ENCODE data around the gene MMP3. TPM values are rescaled to one million over a fixed set of nuclear protein-coding genes. Genes with fewer than 3 reads are reported as not detected.

Gene MMP3
- total RNA-seq (2011; cell fraction: chromatin; rRNA removed; ENCODE audit: low replicate concordance): not detected in 2 replicates
- total RNA-seq (2011; cell fraction: nucleolus; rRNA removed): not detected in 2 replicates
- not detected in 2 replicates for total RNA-seq (2011; cell fraction: nucleoplasm; rRNA removed)
- total RNA-seq (2014; rRNA removed) (not detected in 2 replicates), total RNA-seq (2014; rRNA removed; fragmentation: Illumina TruSeq; extraction: Trizol) (not detected in 2 replicates), total RNA-seq (2015; rRNA removed; fragmentation: Illumina TruSeq; extraction: Trizol) (not detected in 2 replicates), total RNA-seq (2021) (not detected in 2 replicates), polyA plus RNA-seq (2011; rRNA removed) (not detected in 2 replicates), polyA plus RNA-seq (2014; fragmentation: Illumina TruSeq; extraction: Trizol) (not detected in 2 replicates), polyA plus RNA-seq (2014; fragmentation: Nextera tagmentation; extraction: Ambion mirVana) (not detected), polyA plus RNA-seq (2014; rRNA removed) (not detected in 2 replicates), polyA minus RNA-seq (2011; rRNA and poly(A)+ RNA removed) (not detected in 2 replicates), Bru-seq, nascent RNA (not detected), BruChase-seq, experiment 1, labeled RNA remaining after a 2-hour chase (not detected), BruChase-seq, experiment 2, labeled RNA remaining after a 6-hour chase (not detected)
- not detected in 2 replicates for polyA plus RNA-seq (2011; cell fraction: cytosol; rRNA removed)
- polyA plus RNA-seq (2011; cell fraction: nucleus; rRNA removed): not detected in 2 replicates
- not detected in 2 replicates for polyA plus RNA-seq (2012)
- not detected in 2 replicates for polyA minus RNA-seq (2011; cell fraction: cytosol; rRNA and poly(A)+ RNA removed)
- polyA minus RNA-seq (2011; cell fraction: nucleus; rRNA and poly(A)+ RNA removed): not detected in 2 replicates
- long read RNA-seq, experiment 1: 0 reads
- long read RNA-seq, experiment 2: 0 reads
- long read RNA-seq, experiment 3: 0 reads

GRCh38 chr11:102843489-102843888 is at the start of gene MMP3:
TSS of gene MMP3 (minus strand) at chr11:102843609. CDS start at chr11:102843546, 63 bp downstream.
- TF ChIP-seq SOX6 (IDR thresholded peaks at IDR 0.05): no peak
- WGBS (ENCODE audit: insufficient coverage, low coverage, missing lambda C conversion rate): 0% methylated on average over 4 of the region's 4 CpGs
- Histone ChIP-seq H3K9me1 (ENCODE audit: control insufficient read depth, insufficient read depth, low read length) (no peaks in the 10 kb centered on the region), H3K4me1 (replicated peaks in 1 of 2; ENCODE audit: control insufficient read depth in 2 of 2, insufficient read depth in 2 of 2, low read length in 2 of 2) (no peaks in the 10 kb centered on the region), H3K36me3 (ENCODE audit: control insufficient read depth, insufficient read depth, low read length) (no peaks in the 10 kb centered on the region), H3K4me3 (no peak within 1 kb of the TSS), H3K4me2 (ENCODE audit: insufficient read depth, low read length) (no peak within 1 kb of the TSS), H4K20me1 (replicated peaks; ENCODE audit: control insufficient read depth, insufficient read depth, low read length) (no peaks in the 10 kb centered on the region), H3K9me3 (replicated peaks; ENCODE audit: control insufficient read depth, insufficient read depth, low read depth, low read length) (no peaks in the 10 kb centered on the region), H3K79me2 (ENCODE audit: control insufficient read depth, insufficient read depth, low read length) (no peaks in the 10 kb centered on the region), H2AFZ (ENCODE audit: low read depth, low read length) (no peak within 1 kb of the TSS), H3K27ac (ENCODE audit: extremely low read depth, low read depth, low read length) (no peak within 1 kb of the TSS), H3K9ac (ENCODE audit: insufficient read depth in 1 of 2, low read depth in 2 of 2, low read length in 2 of 2) (no peak within 1 kb of the TSS), H3K27me3 (ENCODE audit: control insufficient read depth in 2 of 2, insufficient read depth in 2 of 2, low read length in 2 of 2) (no peaks in the 10 kb centered on the region)
- DNase-seq (ENCODE audit: extremely low read depth in 1 of 4, low spot score in 3 of 4) (no peak), ATAC-seq (no peak), FAIRE-seq (no peak)
- no TSS peak for BruUV-seq (replicated peaks)
- in situ Hi-C loops (cut with MboI): no loop called here
- POLR2A ChIA-PET: no interaction called here
- CTCF ChIA-PET (ENCODE audit: low intra/inter-chr PET ratio): no interaction called here
- intact Hi-C loops (cut with micrococcal nuclease): no loop called here

DNA sequence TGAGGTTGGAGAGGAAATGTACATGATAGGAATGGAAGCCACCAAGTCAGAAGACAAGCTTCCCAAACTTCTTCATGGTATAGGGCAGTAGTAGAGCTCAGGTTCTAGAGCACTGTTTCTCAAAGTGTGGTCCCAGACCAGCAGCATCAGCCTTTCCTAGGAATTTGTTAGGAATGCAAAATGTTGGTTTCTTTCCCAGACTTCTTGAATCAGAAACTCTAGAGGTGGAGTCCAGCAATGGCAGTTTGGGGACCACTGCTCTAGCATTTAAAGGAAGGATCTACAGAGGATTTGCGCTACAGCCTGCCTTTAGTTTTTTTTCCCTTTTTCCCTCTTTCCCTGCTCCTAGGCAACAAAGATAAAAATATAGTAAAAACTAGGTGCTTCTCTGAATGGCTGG is 48.3 kb upstream of the MMP3 start:
- H3K4me3 ChIP-seq: no peak overlapping the region
- H3K4me2 ChIP-seq (ENCODE audit: insufficient read depth, low read length): no peak overlapping the region
- no peak for DNase-seq (ENCODE audit: extremely low read depth in 1 of 4, low spot score in 3 of 4)
- WGBS (ENCODE audit: insufficient coverage, low coverage, missing lambda C conversion rate): 0% methylated on average over 1 of the region's 1 CpG
- no peak overlapping the region for H3K27ac ChIP-seq (ENCODE audit: extremely low read depth, low read depth, low read length)
- no peaks in the 10 kb centered on the region for H3K27me3 ChIP-seq (ENCODE audit: control insufficient read depth in 2 of 2, insufficient read depth in 2 of 2, low read length in 2 of 2)
- H4K20me1 ChIP-seq (replicated peaks; ENCODE audit: control insufficient read depth, insufficient read depth, low read length): no peaks in the 10 kb centered on the region
- H3K9ac ChIP-seq (ENCODE audit: insufficient read depth in 1 of 2, low read depth in 2 of 2, low read length in 2 of 2): no peak overlapping the region
- H3K9me1 ChIP-seq (ENCODE audit: control insufficient read depth, insufficient read depth, low read length): no peaks in the 10 kb centered on the region
- BruUV-seq (replicated peaks): no TSS peak
- no peak overlapping the region for H2AFZ ChIP-seq (ENCODE audit: low read depth, low read length)
- ChIA-PET CTCF (ENCODE audit: low intra/inter-chr PET ratio) (no interaction called here), POLR2A (no interaction called here)
- no peak for FAIRE-seq
- H3K4me1 ChIP-seq (replicated peaks in 1 of 2; ENCODE audit: control insufficient read depth in 2 of 2, insufficient read depth in 2 of 2, low read length in 2 of 2): no peaks in the 10 kb centered on the region
- H3K36me3 ChIP-seq (ENCODE audit: control insufficient read depth, insufficient read depth, low read length): no peaks in the 10 kb centered on the region
- no peak for ATAC-seq
- no peaks in the 10 kb centered on the region for H3K9me3 ChIP-seq (replicated peaks; ENCODE audit: control insufficient read depth, insufficient read depth, low read depth, low read length)
- H3K79me2 ChIP-seq (ENCODE audit: control insufficient read depth, insufficient read depth, low read length): no peaks in the 10 kb centered on the region
- in situ Hi-C loops (cut with MboI) (no loop called here), intact Hi-C loops (cut with micrococcal nuclease) (no loop called here)
- TF ChIP-seq ZNF311 (CRISPR knock-in tag; IDR thresholded peaks at IDR 0.05): no peak
- no peak for TF ChIP-seq PATZ1 (CRISPR knock-in tag; IDR thresholded peaks at IDR 0.05; ENCODE audit: borderline replicate concordance)
- no peak for TF ChIP-seq HDAC2 (IDR thresholded peaks at IDR 0.05)
- TF ChIP-seq UBTF (IDR thresholded peaks at IDR 0.05; ENCODE audit: borderline replicate concordance in 1 of 2, low read depth in 2 of 2, low read length in 2 of 2): no peak
- TF ChIP-seq GMEB1 (CRISPR knock-in tag; IDR thresholded peaks at IDR 0.05): no peak
